Tibial nerve (tissue), 3 donors: ENCODE data around the gene HEPACAM2.

Experiments used
- CTCF ChIP-seq, 5 experiments: fragments of 200-600 bp in 3 of 5; fragments of 450-650 bp in 2 of 5; sonication (generic) in 3 of 5; IDR thresholded peaks; one replicate each; pipeline ENCODE4 v1.5.1; 2016 to 2019; ENCODE audit warnings: antibody characterized with exemption in 5 of 5, mild to moderate bottlenecking in 3 of 5, moderate library complexity in 2 of 5
- POLR2A ChIP-seq, 2 donors: fragments of 450-650 bp; IDR thresholded peaks; one replicate each; pipeline ENCODE4 v1.6.1; 2017; ENCODE audit warnings: antibody characterized with exemption in 2 of 2, mild to moderate bottlenecking in 2 of 2, moderate library complexity in 2 of 2

GRCh38 chr7:93148144-93148543, 78.1 kb downstream of the HEPACAM2 start, which contains the start of gene SAMD9L:
- no peak for TF ChIP-seq CTCF (IDR thresholded peaks at IDR 0.05)
- no peak for TF ChIP-seq POLR2A (IDR thresholded peaks at IDR 0.05)
